ENCODE measurements around the gene UBE2H.
A peak's percentile ranks its signal among the peaks of the same experiment; 100 is the strongest.
"Not testable (repeated sequence)": the region's sequence is repeated elsewhere in the genome, so short reads cannot be mapped to it uniquely, and the experiment has no call there.

The UBE2H gene

DNA sequence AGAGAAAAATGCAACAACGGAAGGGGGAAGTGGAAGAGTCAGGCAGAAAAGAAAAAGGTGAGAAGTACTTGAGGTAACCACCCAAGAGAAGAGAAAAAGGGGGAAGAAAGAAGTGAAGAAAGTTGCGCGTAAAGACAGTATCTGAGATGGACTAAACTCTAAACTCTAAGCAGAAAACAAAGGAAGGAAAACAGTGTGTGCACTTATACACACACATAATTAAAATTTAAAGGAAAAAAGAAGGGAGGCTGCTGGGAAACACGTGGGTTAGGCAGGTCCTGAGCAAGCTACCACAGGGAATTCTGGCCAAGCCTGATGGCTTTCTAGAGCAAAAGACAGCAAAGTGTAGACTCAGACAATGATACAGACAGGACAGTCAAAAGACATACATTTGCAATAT is 78.0 kb downstream of the UBE2H start:
- DNase-seq (ENCODE audit: low read depth, low spot score) = no peak

DNA sequence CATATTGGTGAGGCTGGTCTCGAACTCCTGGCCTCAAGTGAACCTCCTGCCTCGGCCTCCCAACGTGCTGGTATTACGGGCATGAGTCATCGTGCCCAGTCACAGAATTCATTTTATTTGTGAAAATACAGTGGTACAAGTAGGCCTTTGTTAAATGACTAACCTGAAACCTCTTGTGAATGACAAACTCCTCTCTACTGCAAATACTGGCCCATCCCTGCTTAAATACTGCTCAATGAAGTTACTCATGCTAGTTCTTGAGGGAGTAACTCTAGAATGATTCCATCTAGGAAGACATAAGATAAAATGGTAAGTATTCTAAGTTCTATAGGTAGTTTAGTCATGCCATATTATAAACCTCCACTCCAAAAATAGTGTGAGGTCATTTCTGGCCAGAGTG is 80.7 kb downstream of the UBE2H start:
- DNase-seq (ENCODE audit: low read depth, low spot score) = no peak

DNA sequence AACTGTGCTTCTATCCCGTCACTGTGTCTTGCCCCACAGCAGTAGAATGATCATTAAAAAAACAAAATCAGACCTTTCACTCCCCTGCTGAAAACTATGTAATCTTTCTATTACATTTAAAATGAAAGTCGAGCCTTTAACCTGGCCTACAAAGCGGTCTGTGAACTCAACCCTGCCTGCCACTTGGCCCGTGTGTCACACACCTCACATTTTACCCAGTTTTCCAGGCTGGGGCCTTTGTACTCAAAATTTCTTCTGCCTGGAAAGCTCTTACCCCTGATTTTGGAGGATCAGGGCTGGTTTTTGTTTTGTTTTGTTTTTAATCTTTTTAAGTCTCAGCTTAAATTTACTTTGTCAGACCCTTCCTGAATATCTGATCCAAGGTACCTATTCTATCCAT is 82.1 kb downstream of the UBE2H start:
- no peak for DNase-seq (ENCODE audit: low read depth, low spot score)

DNA sequence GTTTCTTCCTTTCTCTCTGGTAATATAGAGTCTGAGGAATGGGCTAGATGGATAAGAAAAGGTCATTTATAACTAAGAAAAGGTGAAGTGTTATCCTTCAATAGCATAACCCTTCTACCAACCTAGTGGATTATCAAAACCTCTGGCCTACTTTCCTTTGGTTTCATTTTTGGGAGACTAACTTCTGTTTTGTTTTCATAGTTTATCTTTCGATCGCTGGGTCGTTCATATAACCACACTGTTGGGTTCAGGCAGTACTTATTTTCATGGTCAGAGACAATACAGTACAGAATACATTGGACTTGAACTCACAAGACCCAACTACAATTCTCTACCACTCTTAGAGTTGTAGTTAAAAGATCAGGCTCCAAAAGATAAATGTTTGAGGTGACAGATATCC is 86.5 kb downstream of the UBE2H start:
- DNase-seq (ENCODE audit: low read depth, low spot score) = no peak

DNA sequence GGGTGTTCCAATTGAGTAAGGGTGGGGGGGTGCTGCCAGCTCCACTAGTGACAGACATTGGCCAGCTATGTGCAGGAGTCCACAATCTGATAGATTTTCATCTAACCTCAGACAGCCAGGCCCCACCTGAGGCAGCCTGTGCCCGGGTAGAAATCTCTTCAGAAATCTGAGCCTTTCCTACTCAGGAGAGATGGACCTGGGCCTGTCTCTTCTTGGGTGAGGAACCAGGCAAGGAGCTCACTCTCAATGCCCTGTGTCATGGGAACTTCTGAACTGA is 86.9 kb downstream of the UBE2H start:
- DNase-seq (ENCODE audit: low read depth, low spot score) = no peak

DNA sequence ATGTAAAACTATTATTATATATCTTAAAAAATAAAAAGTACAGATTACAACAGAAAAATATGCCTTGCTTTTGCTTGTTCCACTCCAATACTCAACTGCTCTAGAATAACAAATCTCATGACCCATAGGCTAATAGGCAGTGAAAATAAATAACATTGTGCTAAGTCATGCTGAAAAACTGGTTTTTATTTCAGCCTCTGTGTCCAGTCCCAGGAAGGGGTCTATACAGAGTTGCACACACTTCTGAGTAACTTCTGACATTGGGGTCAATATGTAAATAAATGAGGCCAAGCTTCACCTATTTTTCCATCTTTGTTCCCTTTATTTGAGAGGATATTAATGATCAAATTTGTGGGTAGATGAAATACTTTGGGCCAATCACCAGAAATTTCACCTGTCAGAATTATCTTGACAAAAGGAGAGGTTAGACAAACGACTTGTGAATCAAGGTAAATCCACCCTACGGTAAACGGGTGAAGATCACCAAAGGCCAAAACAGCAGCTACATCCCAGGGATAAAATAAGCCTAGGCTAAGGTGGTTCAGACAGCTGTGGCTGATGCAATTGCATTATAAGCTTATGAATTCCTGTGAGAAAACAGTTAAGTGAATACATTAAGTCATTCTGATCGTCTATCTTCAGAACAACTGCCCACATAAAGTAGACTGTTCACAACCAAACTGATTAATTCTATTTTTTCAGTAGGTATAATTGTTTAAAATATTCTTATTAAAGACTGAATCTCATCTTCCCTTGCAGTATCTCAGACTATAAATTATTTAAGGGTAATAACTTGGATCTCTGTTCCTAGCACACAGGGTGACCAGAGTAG is 87.5 kb downstream of the UBE2H start:
- DNase-seq (ENCODE audit: low read depth, low spot score) = peak; percentile 40

DNA sequence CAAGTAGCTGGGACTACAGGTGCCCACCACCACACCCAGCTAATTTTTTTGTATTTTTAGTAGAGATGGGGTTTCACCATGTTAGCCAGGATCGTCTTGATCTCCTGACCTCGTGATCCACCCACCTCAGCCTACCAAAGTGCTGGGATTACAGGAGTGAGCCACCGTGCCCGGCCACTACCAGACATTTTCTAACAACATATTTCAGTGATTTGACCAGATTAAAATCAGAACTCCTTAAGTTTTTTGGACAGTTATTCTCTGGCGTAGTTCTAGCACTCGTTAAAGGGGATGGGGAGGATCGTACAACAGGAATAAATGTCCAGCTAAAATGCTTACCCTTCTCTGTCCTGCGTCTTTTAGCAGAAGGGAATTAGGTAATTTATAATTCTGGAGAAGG is 88.1 kb downstream of the UBE2H start:
- not testable (repeated sequence) for DNase-seq (ENCODE audit: low read depth, low spot score)

DNA sequence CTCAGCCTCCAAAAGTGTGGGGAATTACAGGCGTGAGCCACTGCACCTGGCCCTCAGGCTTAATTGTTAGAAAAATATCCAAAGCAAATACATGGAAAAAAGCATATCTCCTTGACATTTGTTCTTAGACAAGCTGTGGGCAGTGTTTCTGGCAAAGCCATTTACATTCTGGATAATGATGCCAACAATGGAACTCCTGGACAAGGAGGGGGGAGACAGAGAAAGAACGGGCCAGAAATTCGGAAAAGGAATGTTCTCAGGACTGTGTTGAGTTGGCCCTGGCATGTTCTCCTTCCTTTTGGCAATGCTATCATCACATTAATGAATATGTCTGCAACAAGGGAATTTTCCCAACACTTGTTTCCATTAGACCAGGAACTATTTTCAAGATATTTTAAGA is 88.7 kb downstream of the UBE2H start:
- DNase-seq (ENCODE audit: low read depth, low spot score) = no peak

DNA sequence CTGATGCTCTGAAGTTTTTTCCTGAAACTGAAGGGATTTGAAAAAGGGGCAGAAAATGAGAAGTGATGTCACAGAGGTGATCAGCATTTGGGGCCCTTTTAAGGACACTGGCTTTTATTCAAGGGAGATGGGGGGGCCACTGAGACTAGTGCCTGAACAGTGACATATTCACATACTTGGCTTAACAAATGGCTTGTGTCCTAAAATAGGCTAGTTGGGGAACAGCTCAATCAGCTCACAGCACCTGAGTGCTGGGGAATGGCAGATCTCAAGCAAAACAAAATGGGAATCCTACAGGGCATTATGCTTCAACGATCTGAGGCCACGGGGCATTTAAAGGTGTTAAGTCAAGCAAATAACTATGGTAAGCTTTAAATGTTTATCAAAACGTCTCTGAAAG is 90.1 kb downstream of the UBE2H start:
- DNase-seq (ENCODE audit: low read depth, low spot score) = no peak

DNA sequence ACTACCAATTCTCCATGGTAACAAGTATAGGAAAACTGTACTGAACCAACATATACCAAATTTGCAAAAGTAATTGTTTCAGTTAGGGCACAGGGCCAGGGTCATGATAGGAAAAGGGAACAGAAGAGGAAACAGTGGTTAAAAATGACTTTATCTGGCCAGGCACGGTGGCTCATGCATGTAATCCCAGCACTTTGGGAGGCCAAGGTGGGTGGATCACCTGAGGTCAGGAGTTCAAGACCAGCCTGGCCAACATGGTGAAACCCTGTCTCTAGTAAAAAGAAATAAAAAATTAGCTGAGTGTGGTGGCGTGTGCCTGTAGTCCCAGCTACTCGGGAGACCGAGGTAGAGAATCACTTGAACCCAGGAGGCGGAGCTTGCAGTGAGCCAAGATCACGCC is 92.0 kb downstream of the UBE2H start:
- DNase-seq (ENCODE audit: low read depth, low spot score) = not testable (repeated sequence)

DNA sequence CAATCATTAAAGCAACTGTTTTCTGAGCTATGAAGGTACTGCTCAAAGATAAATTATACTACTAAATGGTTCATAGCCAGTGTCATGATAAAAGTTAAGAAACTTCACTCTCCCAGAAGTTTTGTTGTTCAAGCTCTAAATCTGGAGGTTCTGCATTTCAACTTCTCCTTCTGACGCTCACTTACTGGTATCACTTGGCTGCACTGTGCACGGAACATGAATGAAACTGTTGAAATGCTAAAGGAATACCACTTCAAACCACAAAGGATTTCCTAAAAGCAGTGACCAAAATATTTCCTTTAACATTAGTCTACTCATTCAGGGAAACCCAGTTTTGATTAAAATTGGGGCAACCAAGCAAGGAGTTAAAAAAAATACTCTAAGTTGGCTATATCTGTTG is 93.6 kb downstream of the UBE2H start:
- DNase-seq (ENCODE audit: low read depth, low spot score) = no peak

DNA sequence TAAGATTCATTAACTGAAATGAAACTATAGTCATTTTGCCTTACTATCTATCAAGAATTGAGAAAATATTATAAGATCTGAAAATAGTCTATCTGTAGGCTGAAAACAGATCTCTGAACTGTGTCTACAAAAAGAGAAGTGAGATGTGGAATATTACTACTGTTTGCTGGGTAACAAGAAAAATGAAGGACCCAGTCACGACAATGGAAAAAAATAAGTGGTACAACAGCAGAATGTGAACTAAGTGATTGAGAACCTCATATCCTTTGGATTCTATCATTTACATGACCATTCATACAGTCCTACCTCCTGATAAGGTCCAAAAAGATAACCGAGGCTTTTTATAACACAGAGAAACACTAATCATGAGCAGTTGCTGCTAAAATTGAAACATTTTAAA is 94.3 kb downstream of the UBE2H start:
- DNase-seq (ENCODE audit: low read depth, low spot score) = no peak

DNA sequence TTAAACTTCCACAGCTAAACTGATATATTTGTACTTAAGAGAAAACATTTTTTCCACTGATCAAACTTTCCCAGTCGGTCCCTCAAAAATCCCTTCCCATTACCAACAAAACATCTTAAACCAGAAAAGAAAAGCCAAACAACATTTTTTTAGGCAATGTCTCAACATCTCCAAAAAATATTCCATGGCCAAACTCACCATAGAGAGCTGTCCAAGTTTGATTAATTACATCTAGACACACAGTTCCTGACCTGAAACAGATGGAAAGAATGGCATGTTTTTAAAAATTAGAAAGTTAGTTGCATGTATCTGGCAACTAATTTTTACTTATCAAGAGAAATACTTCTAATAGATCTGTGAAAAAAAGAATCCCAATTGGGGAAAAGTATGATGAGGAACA is 95.4 kb downstream of the UBE2H start:
- DNase-seq (ENCODE audit: low read depth, low spot score) = no peak

DNA sequence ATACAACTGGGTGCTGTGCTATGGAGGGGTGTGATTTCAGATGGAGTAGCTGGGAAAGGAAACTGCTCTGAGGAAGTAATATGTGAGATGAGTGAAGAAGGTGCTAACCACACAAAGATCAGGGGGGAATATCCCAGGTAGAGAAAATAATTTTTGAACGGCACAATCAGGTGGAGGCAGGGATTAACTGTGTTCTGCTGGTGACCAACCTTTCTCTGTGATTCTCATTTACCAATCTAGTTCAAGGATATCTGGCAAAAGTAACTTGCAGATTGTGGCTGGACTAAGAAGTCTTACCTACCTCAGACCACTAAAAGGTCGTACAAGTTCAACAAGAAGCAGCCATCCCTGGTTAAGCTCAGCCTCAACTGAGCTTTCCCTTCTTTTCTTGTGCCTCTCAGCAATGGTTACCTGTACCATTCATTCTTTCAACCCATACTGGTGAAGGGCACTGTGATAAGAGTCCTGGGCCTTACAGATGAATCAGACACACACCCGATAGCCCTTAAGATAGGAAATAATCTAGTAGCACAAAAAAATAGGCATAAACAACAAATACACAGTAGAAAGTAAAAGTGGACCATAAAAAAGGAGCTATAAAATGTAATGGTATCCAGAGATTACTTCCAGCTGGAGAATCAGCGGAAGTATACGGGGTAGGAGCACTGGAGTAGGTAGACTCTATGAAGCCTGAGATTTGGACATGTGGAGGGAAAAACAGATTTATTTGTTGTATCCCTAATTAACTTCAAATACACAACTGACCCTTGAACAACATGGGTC is 96.6 kb downstream of the UBE2H start:
- no peak for DNase-seq (ENCODE audit: low read depth, low spot score)

DNA sequence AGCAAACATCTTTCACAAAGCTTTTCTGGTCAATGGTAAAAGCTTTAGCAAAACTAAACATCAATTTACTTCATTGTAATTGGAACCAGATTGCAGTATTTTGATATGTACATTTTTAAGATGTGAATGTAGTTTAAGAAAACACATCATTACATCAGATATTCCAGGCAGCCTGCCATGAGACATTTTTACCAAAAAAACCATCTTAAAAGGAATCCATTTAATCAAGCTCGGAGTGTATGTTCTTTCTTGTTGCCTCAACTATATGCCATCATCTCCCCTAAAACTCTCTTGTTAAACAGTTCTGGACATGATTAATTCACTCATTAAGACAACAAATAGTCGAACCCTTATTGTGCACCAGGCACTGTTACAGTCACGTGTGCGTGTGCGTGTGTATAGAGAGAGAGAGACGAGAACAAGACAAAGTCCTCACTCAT is 97.5 kb downstream of the UBE2H start:
- peak; percentile 92 for DNase-seq (ENCODE audit: low read depth, low spot score)

DNA sequence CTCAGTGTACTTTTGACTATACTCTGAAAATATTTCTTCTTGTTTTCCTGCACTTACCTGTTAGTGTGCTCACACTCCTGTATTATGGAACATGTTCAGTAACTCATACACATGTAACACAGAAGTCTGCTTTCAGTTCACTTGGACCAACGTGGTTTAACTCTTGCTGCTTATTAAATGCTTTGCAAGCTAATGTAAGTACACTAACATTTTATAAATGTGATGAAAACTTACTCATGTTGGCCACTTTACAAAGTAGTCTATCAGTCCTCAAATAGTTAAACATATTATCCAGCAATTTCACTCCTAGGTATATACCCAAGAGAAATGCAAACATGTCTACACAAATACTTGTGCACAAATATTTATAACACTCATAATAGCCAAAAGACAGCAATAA is 98.4 kb downstream of the UBE2H start:
- no peak for DNase-seq (ENCODE audit: low read depth, low spot score)

DNA sequence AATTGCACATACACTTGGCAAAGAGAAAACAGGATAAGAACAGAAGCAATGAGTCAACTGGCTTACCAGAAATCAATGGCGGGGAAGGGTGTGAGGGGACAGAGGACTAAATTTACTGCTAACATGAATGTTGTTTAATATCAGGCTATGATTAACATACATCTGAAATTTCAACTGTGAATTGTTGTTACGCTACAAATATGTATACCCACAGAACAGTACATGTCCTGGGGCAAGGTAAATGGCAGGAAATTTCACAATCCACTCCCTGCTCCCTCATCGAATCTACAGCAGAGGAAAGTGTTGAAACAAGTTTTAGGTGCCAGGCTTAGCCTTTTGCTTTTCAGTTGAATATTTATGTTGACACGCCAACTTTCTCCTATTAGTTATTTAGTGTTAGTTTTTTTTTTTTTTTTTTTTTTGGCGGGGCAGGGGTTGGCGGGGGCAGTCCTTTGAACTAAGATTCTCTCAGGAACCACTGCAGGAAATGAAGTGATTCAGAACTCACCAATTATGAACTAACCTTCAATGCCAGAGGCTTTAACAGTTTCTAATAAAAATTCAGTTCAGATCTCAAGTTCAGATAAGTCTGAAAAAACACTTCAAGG is 99.0 kb downstream of the UBE2H start:
- DNase-seq (ENCODE audit: low read depth, low spot score) = no peak

DNA sequence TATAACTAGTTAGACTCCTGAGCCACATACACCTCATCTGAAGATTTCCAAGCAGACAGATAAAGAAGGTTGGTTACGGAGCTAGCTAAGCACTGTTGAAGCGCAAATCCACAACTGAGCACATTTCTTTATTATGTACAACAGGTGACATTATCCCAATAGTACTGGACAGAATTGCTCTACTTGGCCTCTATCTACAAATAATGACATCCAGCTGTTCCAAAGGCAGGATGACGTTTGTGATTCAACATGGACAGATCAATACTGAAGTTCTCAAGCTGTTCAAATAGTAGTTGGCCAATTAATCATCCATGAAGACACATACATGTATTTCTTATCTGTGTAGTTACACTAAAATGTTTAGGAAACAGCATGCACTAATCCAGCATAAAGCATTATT is 101.0 kb downstream of the UBE2H start:
- no peak for DNase-seq (ENCODE audit: low read depth, low spot score)

DNA sequence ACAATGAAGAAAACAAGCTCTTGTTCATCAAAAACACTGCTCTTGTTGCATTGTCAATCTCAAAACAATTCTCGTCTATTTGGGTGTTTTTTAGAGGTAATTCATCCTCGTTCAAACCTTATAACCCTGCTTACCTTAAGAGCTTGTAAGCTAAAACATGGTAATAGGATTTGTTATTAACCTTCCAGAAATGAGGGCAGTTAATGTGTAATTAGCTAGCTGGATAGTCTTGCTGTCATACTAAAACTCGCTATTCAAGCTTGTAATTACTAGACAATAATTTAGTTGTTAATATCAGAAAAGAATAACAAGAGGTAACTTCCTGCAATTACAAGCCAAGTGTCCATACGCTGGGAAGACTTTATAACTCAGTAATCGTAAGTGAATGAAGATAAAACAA is 101.6 kb downstream of the UBE2H start:
- DNase-seq (ENCODE audit: low read depth, low spot score) = no peak

DNA sequence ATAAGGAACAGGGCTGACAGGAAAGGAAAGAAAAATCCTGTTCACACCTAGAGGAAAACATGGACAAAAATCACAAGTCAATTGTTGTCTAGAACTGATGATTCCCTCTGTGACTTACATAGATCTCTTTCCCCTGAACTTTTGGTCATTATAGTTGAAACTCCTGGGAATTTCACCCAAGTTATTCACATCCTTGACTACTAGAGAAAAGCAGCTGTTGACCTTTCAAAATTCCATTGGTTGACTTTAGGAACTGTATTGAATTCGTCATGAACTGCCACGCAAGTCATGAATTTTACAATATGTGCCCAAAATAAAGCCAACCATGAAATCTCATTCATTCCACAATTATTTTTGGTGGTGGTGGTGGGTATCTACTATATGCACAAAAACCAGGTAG is 104.3 kb downstream of the UBE2H start:
- no peak for DNase-seq (ENCODE audit: low read depth, low spot score)

DNA sequence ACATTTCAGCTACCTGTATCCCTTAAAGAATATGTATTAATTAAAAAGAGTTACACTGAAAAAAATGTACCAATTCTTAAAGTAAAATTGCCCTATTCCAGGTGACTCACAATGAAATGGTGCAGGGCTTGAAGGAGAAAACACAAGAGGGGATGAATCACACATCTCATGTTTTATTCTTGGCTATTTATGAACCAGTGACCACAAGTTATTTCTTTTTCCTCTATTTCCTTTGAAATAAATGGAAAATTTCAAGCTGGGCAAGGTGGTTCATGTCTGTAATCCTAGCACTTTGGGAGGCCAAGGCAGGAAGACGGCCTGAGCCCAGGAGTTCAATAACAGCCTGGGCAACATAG is 106.8 kb downstream of the UBE2H start:
- no peak for DNase-seq (ENCODE audit: low read depth, low spot score)

DNA sequence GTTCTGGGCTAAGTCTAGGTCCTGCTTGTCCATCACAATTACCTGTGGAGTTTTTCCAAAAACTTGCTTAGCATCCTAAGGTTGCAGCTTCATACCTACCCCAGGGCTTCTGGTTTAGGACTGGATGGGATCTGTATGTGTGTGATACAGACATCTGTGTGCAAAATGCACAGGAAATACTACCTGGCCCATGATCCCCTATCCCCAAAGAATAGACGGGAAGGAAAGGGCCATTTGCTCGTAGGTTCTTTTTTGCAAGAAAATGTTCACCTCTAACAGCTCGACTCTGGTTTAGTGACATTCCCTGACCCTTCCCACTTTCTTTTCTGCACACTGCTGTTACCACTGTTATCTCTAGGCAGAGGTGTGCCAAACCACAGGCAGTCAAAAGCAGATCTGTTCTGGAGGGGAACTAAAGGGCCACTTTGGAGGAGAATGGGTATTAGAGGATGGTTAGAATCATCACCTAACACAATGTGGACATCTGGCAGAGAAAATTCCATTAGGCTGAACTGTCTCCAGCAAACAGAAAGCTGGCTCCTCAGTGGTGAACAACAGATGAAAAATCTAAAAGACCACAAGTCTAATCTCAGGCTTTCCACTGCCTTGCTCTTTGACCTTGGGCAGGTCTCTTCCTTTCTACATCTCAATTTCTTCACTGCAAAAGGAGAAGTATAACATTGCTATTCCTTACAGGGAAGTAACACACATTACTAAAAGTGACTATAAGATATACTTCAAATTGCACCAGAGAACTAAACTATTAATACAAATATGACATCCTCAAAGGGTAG is 107.4 kb downstream of the UBE2H start:
- DNase-seq (ENCODE audit: low read depth, low spot score) = no peak

Measured in brain pericyte (primary cell).